Stimulated activated CD8-positive, alpha-beta memory T cell treated with anti-CD3 and anti-CD28 coated beads, Interleukin-12 subunit alpha, Interleukin-12 subunit beta, amount 100 ng/mL, for 4 hours (primary cell): ENCODE data around the gene RBM15B.

Source experiments
- DNase-seq: peaks from one replicate; pipeline ENCODE4 v3.0.0-alpha.2; 2020; ENCODE audit warnings: low read depth

The RBM15B gene

DNA sequence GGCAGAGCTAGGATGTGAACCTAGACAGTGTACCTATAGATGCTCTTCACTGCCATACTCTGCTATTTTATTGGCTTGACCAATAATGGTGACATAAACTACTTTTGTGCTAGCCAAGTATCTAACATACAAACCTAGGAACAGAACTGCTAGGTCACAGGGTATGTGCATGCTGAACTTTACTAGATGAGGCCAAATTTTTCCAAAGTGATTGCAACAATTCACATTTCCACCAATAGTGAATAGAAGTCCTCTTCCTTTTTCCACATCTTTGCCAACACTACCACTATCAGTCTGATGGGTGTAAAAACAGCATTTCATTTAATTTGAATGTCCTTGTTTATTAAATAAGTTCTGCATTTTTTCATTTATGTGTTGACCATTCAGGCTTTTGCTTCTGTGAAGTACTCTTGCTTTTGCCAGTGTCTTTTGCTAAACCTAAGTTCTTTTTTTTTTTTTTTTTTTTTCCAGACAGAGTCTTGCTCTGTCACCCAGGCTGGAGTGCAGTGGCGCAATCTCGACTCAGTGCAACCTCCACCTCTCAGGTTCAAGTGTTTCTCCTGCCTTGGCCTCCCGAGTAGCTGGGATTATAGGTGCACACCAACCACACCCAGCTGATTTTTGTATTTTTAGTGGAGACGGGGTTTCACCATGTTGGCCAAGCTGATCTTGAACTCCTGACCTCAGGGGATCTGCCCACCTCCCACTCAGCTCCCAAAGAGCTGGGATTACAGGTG is 54.6 kb downstream of the RBM15B start:
- no peak for DNase-seq
